Heart left ventricle (tissue), 16 donors: Measurements from ENCODE around the gene ZNF544. TPM values are rescaled to one million over a fixed set of nuclear protein-coding genes. Genes with fewer than 3 reads are reported as not detected.

Source experiments
- ATAC-seq, 4 donors: fragments of 200-7000 bp; cut with Tn5 transposase; one replicate each; pipeline ENCODE4 v1.9.1; 2020 to 2022; ENCODE audit warnings: moderate library complexity in 4 of 4, mild to moderate bottlenecking in 3 of 4, moderate number of reproducible peaks in 1 of 4
- DNase-seq, 5 donors: peaks; one replicate each; pipeline ENCODE4 v3.0.0-alpha.2; 2020
- H3K27ac ChIP-seq, 12 donors: fragments of 200-600 bp; sonication (generic) in 4 of 12; one replicate each; pipeline versions ENCODE4 v1.5.0 to v1.8.0; 2016 to 2022; ENCODE audit warnings: mild to moderate bottlenecking in 2 of 12
- H3K27me3 ChIP-seq, 9 donors: fragments of 200-600 bp; sonication (generic) in 2 of 9; one replicate each; pipeline versions ENCODE4 v1.5.1 to v1.8.0; 2016 to 2022; ENCODE audit warnings: mild to moderate bottlenecking in 3 of 9
- H3K36me3 ChIP-seq, 9 donors: fragments of 200-600 bp; sonication (generic) in 2 of 9; one replicate each; pipeline versions ENCODE4 v1.5.0 to v1.8.0; 2018 to 2022; ENCODE audit warnings: mild to moderate bottlenecking in 2 of 9
- H3K4me1 ChIP-seq, 12 donors: fragments of 200-600 bp; sonication (generic) in 4 of 12; one replicate each; pipeline versions ENCODE4 v1.5.0 to v1.8.0; 2016 to 2022; ENCODE audit warnings: mild to moderate bottlenecking in 3 of 12
- H3K4me3 ChIP-seq, 12 donors: fragments of 200-600 bp; sonication (generic) in 4 of 12; one replicate each; pipeline versions ENCODE4 v1.5.0 to v1.8.0; 2017 to 2022; ENCODE audit warnings: mild to moderate bottlenecking in 9 of 12, moderate library complexity in 4 of 12
- H3K9me3 ChIP-seq, 12 donors: fragments of 200-600 bp; sonication (generic) in 4 of 12; one replicate each; pipeline versions ENCODE4 v1.5.0 to v1.8.0; 2016 to 2022; ENCODE audit warnings: mild to moderate bottlenecking in 1 of 12
- POLR2A ChIP-seq, 2 donors: fragments of 450-650 bp; IDR thresholded peaks; one replicate each; pipeline ENCODE4 v1.6.1; 2017; ENCODE audit warnings: antibody characterized with exemption in 2 of 2, mild to moderate bottlenecking in 2 of 2, moderate library complexity in 2 of 2
- WGBS, 4 donors: extraction: QIAGEN DNeasy Blood & Tissue Kit in 2 of 4; methylation state at CpG; one replicate each; pipeline versions ENCODE4 v1.1.5 to v1.1.7; 2013 to 2018; 5-methylcytosine and 5-hydroxymethylcytosine counted together
- intact Hi-C, 10 donors: fragments of 100-400 bp; cut with DNase I; formaldehyde crosslinking; loops; one replicate each; pipeline versions ENCODE4 v1.11.1 to v1.14.2; 2022
- polyA plus RNA-seq, 2 donors: library from polyadenylated mRNA; stranded (reverse); fragments of 200-250 nt; gene quantifications; one replicate each; pipeline ENCODE4 v1.2.3, GENCODE V29; 2013
- total RNA-seq, 9 donors: library from RNA; depleted of rRNA in 2 of 9; stranded (reverse); fragments of >200 nt in 2 of 9; fragmentation: NEBNext Ultra II Directional in 3 of 9; extraction: Animal tissue kit (Norgen Biotek cat#: 25700) in 3 of 9; gene quantifications; one replicate each; pipeline versions ENCODE4 v1.1.0 to v1.2.4, GENCODE V29; 2016 to 2023
- TF ChIP-seq, protein P1 (sequence below), 12 donors: fragments of 200-600 bp; sonication (generic) in 4 of 12; IDR thresholded peaks; one replicate each; pipeline versions ENCODE4 v1.5.0 to v1.8.0; 2018 to 2022; ENCODE audit warnings: antibody characterized with exemption in 12 of 12, mild to moderate bottlenecking in 5 of 12
- donor health status: ischemic (EF 13 %, LVEDD 7.1; RV severe dilation, severe dysfunction).
- donor health status: healthy with polysubstance abuse.
- donor health status: DM: no; HTN: yes; CAD: no.
- donor health status: DM: no; HTN: no; CAD: no.
- donor health status: ischemic (EF 25% LVEDD 6.9; RV normal size, moderate dysfunction).
- donor health status: ischemic (EF 25% LVEDD 5.7; RV mildly dilated, moderate dysfunction).
- donor health status: healthy.
- donor health status: DM: yes; HTN: yes; CAD: no.
- donor health status: ischemic (EF 35%, LVEDD 5.7; RV mildly dilated, moderate dysfunction).
- donor health status: nonischemic (EF 11% LVEDD 7.7; RV severe dilation, severe dysfunction).
- donor health status: DM: yes; HTN: yes; CAD: no.
- donor health status: PGD.
- donor health status: ischemic (EF 29% LVEDD 5.4; RV normal size, mild dysfunction).
- donor health status: nonischemic (EF 23%, LVEDD 6.1; RV moderate dilation, normal function).

The ZNF544 gene
- total and polyA plus RNA-seq, 11 donors = 20.8 to 38.7 (median 22.3) TPM

DNA sequence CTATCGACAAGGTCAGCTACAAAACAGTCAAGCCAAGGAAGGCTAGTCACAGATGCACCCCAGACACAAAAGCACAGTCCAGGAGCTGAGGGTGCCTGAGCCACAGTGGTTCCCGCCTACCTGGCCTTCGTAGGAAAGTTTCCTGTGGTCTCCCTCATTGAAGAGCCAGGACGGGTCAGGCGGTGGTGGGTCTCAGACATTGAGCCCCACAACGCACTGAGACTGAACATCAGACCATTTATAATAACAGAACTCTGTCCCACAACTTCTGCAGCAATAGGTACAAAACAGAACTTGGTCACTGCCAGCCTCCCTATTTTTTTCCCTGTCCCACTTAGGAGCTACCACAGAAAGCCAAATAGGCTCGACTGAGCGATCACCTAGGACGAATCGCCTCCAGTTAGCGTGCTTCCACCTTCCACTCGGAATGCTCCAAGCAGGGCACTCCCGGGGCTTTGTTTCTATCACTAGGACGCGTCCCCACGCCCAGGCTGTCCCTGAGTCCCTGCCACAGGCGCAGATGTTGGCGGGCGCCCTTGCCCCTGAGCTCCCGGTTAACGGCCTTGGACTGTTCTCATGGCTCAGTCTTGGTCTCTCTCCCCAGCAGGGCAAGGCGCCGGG is 640 bp upstream of the ZNF544 start:
- H3K9me3 ChIP-seq = peaks cover 0 to 70% (median 11%) of the 10 kb centered on the region in 12 donors
- H3K36me3 ChIP-seq = peaks cover 0 to 37% (median 30%) of the 10 kb centered on the region in 9 donors
- TF ChIP-seq, protein P1, sequence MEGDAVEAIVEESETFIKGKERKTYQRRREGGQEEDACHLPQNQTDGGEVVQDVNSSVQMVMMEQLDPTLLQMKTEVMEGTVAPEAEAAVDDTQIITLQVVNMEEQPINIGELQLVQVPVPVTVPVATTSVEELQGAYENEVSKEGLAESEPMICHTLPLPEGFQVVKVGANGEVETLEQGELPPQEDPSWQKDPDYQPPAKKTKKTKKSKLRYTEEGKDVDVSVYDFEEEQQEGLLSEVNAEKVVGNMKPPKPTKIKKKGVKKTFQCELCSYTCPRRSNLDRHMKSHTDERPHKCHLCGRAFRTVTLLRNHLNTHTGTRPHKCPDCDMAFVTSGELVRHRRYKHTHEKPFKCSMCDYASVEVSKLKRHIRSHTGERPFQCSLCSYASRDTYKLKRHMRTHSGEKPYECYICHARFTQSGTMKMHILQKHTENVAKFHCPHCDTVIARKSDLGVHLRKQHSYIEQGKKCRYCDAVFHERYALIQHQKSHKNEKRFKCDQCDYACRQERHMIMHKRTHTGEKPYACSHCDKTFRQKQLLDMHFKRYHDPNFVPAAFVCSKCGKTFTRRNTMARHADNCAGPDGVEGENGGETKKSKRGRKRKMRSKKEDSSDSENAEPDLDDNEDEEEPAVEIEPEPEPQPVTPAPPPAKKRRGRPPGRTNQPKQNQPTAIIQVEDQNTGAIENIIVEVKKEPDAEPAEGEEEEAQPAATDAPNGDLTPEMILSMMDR (IDR thresholded peaks at IDR 0.05) = no peak
- TF ChIP-seq POLR2A (IDR thresholded peaks at IDR 0.05) = no peak
- peak overlapping the region; percentile 75 to 97 (median 86) for H3K4me3 ChIP-seq
- WGBS, 4 donors = 3 to 6% (median 5%) methylated on average over 22 to 23 of the region's 23 CpGs
- no peaks in the 10 kb centered on the region for H3K27me3 ChIP-seq
- DNase-seq = no peak
- peak in 3 of 4 donors; percentile 4 to 32 (median 18) for ATAC-seq
- H3K4me1 ChIP-seq = peaks cover 0 to 21% (median 15%) of the 10 kb centered on the region in 12 donors
- intact Hi-C loops = loop anchor here in 6 of 10 donors (2.0 to 5.0 kb wide), 3 partner anchors 51 to 79 kb away; partner anchors contain the start of genes ERVK3-1 (in 4 of the 6) and ZNF8 (in 2 of the 6)
- H3K27ac ChIP-seq = peak overlapping the region; percentile 73 to 95 (median 88)

- Histone ChIP-seq H3K27me3 (no peaks in the 10 kb centered on the region), H3K4me1 (peaks cover 0 to 21% (median 15%) of the 10 kb centered on the region in 12 donors), H3K36me3 (peaks cover 0 to 48% (median 40%) of the 10 kb centered on the region in 9 donors), H3K4me3 (peak overlapping the region; percentile 75 to 97 (median 86)), H3K9me3 (peaks cover 0 to 70% (median 20%) of the 10 kb centered on the region in 12 donors), H3K27ac (peak overlapping the region; percentile 73 to 95 (median 88))
- 6 to 12% (median 8%) methylated on average over 8 to 13 of the region's 13 CpGs for WGBS, 4 donors
- intact Hi-C loops = loop anchor here in 6 of 10 donors (2.0 to 5.0 kb wide), 3 partner anchors 50 to 78 kb away; partner anchors contain the start of genes ERVK3-1 (in 4 of the 6) and ZNF8 (in 2 of the 6)
- no peak for TF ChIP-seq POLR2A (IDR thresholded peaks at IDR 0.05)
- TF ChIP-seq, protein P1 (IDR thresholded peaks at IDR 0.05) = peak in 2 of 12 donors; percentile 24 to 39
- ATAC-seq (peak; percentile 21 to 55 (median 38)), DNase-seq (peak in 1 of 5 donors; percentile 41)
These were observed 533 bp downstream of the ZNF544 start for GRCh38 chr19:58229255-58229639.

- Histone ChIP-seq H3K27ac (no peak overlapping the region), H3K36me3 (peaks cover 8 to 100% (median 73%) of the 10 kb centered on the region in 9 donors), H3K9me3 (peaks cover 0 to 99% (median 78%) of the 10 kb centered on the region in 12 donors), H3K27me3 (no peaks in the 10 kb centered on the region), H3K4me1 (no peaks in the 10 kb centered on the region), H3K4me3 (no peak overlapping the region)
- intact Hi-C loops = no loop called here
- DNase-seq (no peak), ATAC-seq (no peak)
- 90 to 98% (median 97%) methylated on average over 10 of the region's 10 CpGs for WGBS, 4 donors
- TF ChIP-seq, protein P1 (IDR thresholded peaks at IDR 0.05) = no peak
- TF ChIP-seq POLR2A (IDR thresholded peaks at IDR 0.05) = no peak
These were observed 8.6 kb downstream of the ZNF544 start for GRCh38 chr19:58237324-58237723.

- no peaks in the 10 kb centered on the region for H3K4me1 ChIP-seq
- DNase-seq = no peak
- H3K9me3 ChIP-seq = peaks cover 0 to 100% (median 93%) of the 10 kb centered on the region in 12 donors
- H3K27ac ChIP-seq = no peak overlapping the region
- TF ChIP-seq POLR2A (IDR thresholded peaks at IDR 0.05) = no peak
- TF ChIP-seq, protein P1 (IDR thresholded peaks at IDR 0.05) = no peak
- no peak for ATAC-seq
- WGBS, 4 donors = 93 to 97% (median 95%) methylated on average over 6 of the region's 6 CpGs
- no peaks in the 10 kb centered on the region for H3K27me3 ChIP-seq
- peaks cover 4 to 100% (median 74%) of the 10 kb centered on the region in 9 donors for H3K36me3 ChIP-seq
- intact Hi-C loops = no loop called here
- no peak overlapping the region for H3K4me3 ChIP-seq
These were observed 14.6 kb downstream of the ZNF544 start for GRCh38 chr19:58243351-58243750.
